Measurements from ENCODE around the gene PEX5L. TPM values are rescaled to one million over a fixed set of nuclear protein-coding genes. Genes with fewer than 3 reads are reported as not detected.

The PEX5L gene
- total RNA-seq, 4 donors from 2014 or later: 7.9 TPM; not detected in 3

DNA sequence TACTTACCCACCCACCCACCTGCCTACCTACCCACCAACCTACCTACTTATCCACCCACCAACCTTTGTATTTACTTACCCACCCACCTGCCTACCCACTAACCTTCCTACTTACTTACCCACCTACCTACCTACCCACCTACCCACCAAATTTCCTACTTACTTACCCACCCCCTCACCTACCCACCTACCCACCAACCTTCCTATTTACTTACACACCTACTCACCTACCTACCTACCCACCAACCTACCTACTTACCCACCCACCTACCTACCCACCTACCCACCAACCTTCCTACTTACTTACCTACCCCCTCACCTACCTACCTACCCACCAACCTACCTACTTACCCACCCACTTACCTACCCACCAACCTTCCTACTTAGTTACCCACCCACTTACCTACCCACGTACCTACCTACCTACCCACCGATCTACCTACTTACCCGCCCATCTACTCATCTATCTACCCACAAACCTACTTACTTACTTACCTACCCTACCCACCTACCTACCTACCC lies 204.3 kb downstream of the PEX5L start:
- Histone ChIP-seq H3K4me1 (no peaks in the 10 kb centered on the region), H3K4me3 (no peak overlapping the region), H3K9me3 (no peaks in the 10 kb centered on the region), H3K27ac (no peak overlapping the region), H3K36me3 (no peaks in the 10 kb centered on the region), H3K27me3 (peaks cover 4% of the 10 kb centered on the region)
- no peak for ATAC-seq
- no peak for TF ChIP-seq EP300 (IDR thresholded peaks at IDR 0.05)
- TF ChIP-seq POLR2AphosphoS5 (IDR thresholded peaks at IDR 0.05): no peak
- TF ChIP-seq, protein P1, sequence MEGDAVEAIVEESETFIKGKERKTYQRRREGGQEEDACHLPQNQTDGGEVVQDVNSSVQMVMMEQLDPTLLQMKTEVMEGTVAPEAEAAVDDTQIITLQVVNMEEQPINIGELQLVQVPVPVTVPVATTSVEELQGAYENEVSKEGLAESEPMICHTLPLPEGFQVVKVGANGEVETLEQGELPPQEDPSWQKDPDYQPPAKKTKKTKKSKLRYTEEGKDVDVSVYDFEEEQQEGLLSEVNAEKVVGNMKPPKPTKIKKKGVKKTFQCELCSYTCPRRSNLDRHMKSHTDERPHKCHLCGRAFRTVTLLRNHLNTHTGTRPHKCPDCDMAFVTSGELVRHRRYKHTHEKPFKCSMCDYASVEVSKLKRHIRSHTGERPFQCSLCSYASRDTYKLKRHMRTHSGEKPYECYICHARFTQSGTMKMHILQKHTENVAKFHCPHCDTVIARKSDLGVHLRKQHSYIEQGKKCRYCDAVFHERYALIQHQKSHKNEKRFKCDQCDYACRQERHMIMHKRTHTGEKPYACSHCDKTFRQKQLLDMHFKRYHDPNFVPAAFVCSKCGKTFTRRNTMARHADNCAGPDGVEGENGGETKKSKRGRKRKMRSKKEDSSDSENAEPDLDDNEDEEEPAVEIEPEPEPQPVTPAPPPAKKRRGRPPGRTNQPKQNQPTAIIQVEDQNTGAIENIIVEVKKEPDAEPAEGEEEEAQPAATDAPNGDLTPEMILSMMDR (IDR thresholded peaks at IDR 0.05): no peak
- TF ChIP-seq POLR2A (IDR thresholded peaks at IDR 0.05): no peak
- WGBS, 2 donors (ENCODE audit: low coverage in 1 of 2): 87% methylated on average over 3 of the region's 3 CpGs

DNA sequence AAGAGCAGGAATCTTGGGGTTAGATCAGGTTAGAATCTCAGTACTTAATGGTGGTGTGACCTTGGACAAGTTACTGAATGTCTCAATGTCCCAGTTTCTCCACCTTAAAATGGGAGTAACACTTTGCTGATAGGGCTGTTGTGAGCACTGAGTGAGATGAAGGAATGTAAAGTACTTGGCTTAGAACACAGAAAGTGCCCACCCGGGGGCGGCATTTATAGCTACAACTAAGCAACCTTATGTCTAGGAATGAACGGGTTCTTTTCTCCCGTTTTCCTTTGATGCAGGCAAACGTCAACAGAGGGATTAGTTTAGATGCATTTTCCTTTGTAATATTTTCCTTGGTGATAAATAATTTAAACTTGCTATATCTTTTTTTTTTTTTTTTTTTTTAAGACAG lies 207.3 kb downstream of the PEX5L start:
- Histone ChIP-seq H3K27ac (no peak overlapping the region), H3K4me1 (no peaks in the 10 kb centered on the region), H3K27me3 (peaks cover 4% of the 10 kb centered on the region), H3K9me3 (no peaks in the 10 kb centered on the region), H3K36me3 (no peaks in the 10 kb centered on the region), H3K4me3 (no peak overlapping the region)
- 42 to 61% methylated on average over 5 of the region's 5 CpGs for WGBS, 2 donors (ENCODE audit: low coverage in 1 of 2)
- TF ChIP-seq POLR2A (IDR thresholded peaks at IDR 0.05) (no peak), EP300 (IDR thresholded peaks at IDR 0.05) (no peak), POLR2AphosphoS5 (IDR thresholded peaks at IDR 0.05) (no peak)
- TF ChIP-seq, protein P1 (IDR thresholded peaks at IDR 0.05): no peak
- no peak for ATAC-seq

DNA sequence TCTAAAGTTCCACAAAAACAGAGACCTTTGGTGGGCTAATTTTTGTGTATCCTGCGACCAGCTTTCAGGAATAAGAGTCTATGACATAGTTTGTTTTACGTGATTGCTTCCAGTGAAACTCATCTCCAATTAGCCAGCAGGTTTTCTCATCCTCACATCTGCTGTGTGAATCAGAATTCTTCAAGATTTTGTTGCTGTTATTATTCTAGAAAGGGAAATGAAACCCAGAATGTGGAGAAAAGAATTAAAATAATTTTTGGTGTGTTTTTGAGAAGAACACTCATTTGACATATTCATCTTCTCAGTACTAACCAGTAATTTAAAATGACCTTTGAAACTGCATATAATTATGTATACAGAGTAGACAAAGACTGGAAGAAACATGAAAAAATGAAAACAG lies 208.0 kb downstream of the PEX5L start:
- H3K9me3 ChIP-seq: no peaks in the 10 kb centered on the region
- WGBS, 2 donors (ENCODE audit: low coverage in 1 of 2): 85 to 89% methylated on average over 2 of the region's 2 CpGs
- peaks cover 4% of the 10 kb centered on the region for H3K27me3 ChIP-seq
- no peak for ATAC-seq
- no peaks in the 10 kb centered on the region for H3K36me3 ChIP-seq
- no peak overlapping the region for H3K4me3 ChIP-seq
- H3K4me1 ChIP-seq: no peaks in the 10 kb centered on the region
- H3K27ac ChIP-seq: no peak overlapping the region
- no peak for TF ChIP-seq POLR2A (IDR thresholded peaks at IDR 0.05)
- no peak for TF ChIP-seq POLR2AphosphoS5 (IDR thresholded peaks at IDR 0.05)
- TF ChIP-seq, protein P1 (IDR thresholded peaks at IDR 0.05): no peak
- no peak for TF ChIP-seq EP300 (IDR thresholded peaks at IDR 0.05)

DNA sequence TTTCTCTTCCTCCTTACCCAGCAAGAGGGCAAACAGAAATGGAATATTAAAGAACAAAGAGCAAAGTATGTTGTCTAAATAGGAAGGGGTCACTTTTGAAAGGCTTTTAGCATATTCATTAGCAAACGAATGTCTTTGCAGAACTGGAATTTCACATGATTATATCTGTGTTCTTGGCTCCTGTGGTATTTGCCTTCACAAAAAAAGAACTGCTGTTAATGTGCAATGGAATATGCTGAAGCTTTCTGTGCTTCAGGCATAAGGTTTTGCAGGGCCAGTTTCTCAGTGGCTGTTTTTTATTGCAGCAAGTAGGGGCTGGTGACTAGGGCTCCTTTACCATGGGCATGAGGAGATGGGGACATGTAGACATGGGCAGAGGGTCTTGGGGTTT lies 210.5 kb downstream of the PEX5L start:
- Histone ChIP-seq H3K27ac (no peak overlapping the region), H3K36me3 (no peaks in the 10 kb centered on the region), H3K27me3 (peaks cover 5% of the 10 kb centered on the region), H3K9me3 (no peaks in the 10 kb centered on the region), H3K4me3 (no peak overlapping the region), H3K4me1 (no peaks in the 10 kb centered on the region)
- TF ChIP-seq EP300 (IDR thresholded peaks at IDR 0.05) (no peak), POLR2A (IDR thresholded peaks at IDR 0.05) (no peak), POLR2AphosphoS5 (IDR thresholded peaks at IDR 0.05) (no peak)
- TF ChIP-seq, protein P1 (IDR thresholded peaks at IDR 0.05): no peak
- WGBS, 2 donors (ENCODE audit: low coverage in 1 of 2): 5 to 14% methylated on average over 1 of the region's 1 CpG
- ATAC-seq: no peak

DNA sequence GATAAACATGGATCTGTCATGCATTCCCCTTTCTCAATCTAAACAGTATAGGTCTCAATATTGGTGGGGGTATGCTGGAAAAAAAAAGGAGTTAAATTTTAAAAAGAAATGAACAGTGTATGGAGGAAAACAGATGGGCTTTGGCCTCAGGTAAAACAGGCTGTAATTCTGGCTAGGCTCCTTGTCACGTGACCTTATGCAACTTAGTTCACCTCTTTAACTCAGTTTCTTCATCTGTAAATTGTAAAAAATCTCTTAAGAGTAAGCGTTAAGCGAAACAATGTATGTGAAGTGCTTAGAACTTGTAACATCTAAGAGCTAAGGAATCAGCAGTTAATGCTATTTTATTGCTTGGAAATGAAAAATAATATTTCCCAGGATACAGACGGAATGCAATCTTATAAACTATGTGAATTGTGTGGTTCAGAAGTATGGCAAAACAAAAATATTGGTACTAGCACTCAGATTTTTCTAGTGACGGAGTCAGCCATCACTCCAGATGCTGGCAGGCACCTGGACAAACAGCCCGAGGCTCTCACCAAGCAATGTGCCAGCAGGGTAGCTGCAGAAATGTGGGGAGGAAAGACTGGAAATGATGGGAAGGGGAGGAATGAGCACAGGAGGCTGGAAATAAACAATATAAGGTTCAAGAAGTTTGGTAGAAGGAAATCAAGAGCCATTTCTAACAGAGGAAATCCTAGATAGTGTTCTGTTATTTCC lies 211.1 kb downstream of the PEX5L start:
- TF ChIP-seq POLR2AphosphoS5 (IDR thresholded peaks at IDR 0.05) (no peak), EP300 (IDR thresholded peaks at IDR 0.05) (no peak), POLR2A (IDR thresholded peaks at IDR 0.05) (no peak)
- TF ChIP-seq, protein P1 (IDR thresholded peaks at IDR 0.05): no peak
- H3K9me3 ChIP-seq: no peaks in the 10 kb centered on the region
- 56 to 71% methylated on average over 6 of the region's 6 CpGs for WGBS, 2 donors (ENCODE audit: low coverage in 1 of 2)
- H3K4me1 ChIP-seq: no peaks in the 10 kb centered on the region
- H3K4me3 ChIP-seq: no peak overlapping the region
- H3K27me3 ChIP-seq: peaks cover 10% of the 10 kb centered on the region
- H3K36me3 ChIP-seq: no peaks in the 10 kb centered on the region
- no peak overlapping the region for H3K27ac ChIP-seq
- no peak for ATAC-seq

All from gastroesophageal sphincter (tissue), 4 donors.